HepG2 (cell line): ENCODE data around the gene PLXND1. TPM values are rescaled to one million over a fixed set of nuclear protein-coding genes. Genes with fewer than 3 reads are reported as not detected.

Experiments used
- ATF6 ChIP-seq: sonication (generic); formaldehyde crosslinking; conservative IDR thresholded peaks from 2 replicates; pipeline ENCODE4 v1.4.0; 2020; ENCODE audit warnings: missing genetic modification reagents
- ATRX ChIP-seq: sonication (generic); formaldehyde crosslinking; IDR thresholded peaks from 2 replicates; pipeline ENCODE4 v1.4.0; 2020; ENCODE audit warnings: missing genetic modification reagents, borderline replicate concordance
- CREB1 ChIP-seq, 2 experiments: fragments of 450-650 bp in 1 of 2; IDR thresholded peaks; 2 replicates each; pipeline ENCODE4 v1.6.1; 2016 to 2017; ENCODE audit warnings: control low read depth in 1 of 2, mild to moderate bottlenecking in 1 of 2, missing compliant biosample characterization in 1 of 2, missing genetic modification characterization in 1 of 2
- DMAP1 ChIP-seq: IDR thresholded peaks from 2 replicates; pipeline ENCODE4 v1.6.1; 2016
- NFRKB ChIP-seq: fragments of 450-650 bp; IDR thresholded peaks from 2 replicates; pipeline ENCODE4 v1.6.1; 2017
- NFYC ChIP-seq: IDR thresholded peaks from 2 replicates; pipeline ENCODE4 v1.6.1; 2016; ENCODE audit warnings: missing genetic modification reagents, missing compliant biosample characterization
- RFX3 ChIP-seq: IDR thresholded peaks from 2 replicates; pipeline ENCODE4 v1.6.1; 2016; ENCODE audit warnings: missing biosample characterization, missing genetic modification reagents
- SNAPC4 ChIP-seq: sonication (generic); formaldehyde crosslinking; IDR thresholded peaks from 2 replicates; pipeline ENCODE4 v1.4.0; 2020; ENCODE audit warnings: mild to moderate bottlenecking, missing genetic modification reagents
- ZNF143 ChIP-seq: sonication (generic); formaldehyde crosslinking; IDR thresholded peaks from 2 replicates; pipeline ENCODE4 v1.4.0; 2020; ENCODE audit warnings: missing genetic modification reagents
- ZNF484 ChIP-seq: sonication (generic); formaldehyde crosslinking; IDR thresholded peaks from 2 replicates; pipeline ENCODE4 v1.5.1; 2020; ENCODE audit warnings: mild to moderate bottlenecking, low read depth, missing genetic modification reagents, borderline replicate concordance
- ZNF562 ChIP-seq: sonication (generic); formaldehyde crosslinking; IDR thresholded peaks from 2 replicates; pipeline ENCODE4 v1.8.0; 2022; ENCODE audit warnings: missing genetic modification reagents, borderline replicate concordance
- ZSCAN21 ChIP-seq: sonication (generic); formaldehyde crosslinking; IDR thresholded peaks from 2 replicates; pipeline ENCODE4 v1.8.0; 2022; ENCODE audit warnings: mild to moderate bottlenecking, missing genetic modification reagents, moderate library complexity, borderline replicate concordance
- polyA plus RNA-seq, 8 experiments: library from polyadenylated mRNA; depleted of rRNA in 3 of 8; stranded (reverse) in 7 of 8; unstranded in 1 of 8; fragments of >200 nt; fragmentation: Illumina TruSeq in 4 of 8; extraction: Trizol in 4 of 8; gene quantifications; 2 replicates each; pipeline versions ENCODE4 v1.2.1 to v1.2.3, GENCODE V29; 2011 to 2016; ENCODE audit warnings: low read depth in 4 of 8, missing spikeins in 1 of 8, mixed read lengths in 1 of 8; ENCODE audit not compliant: insufficient read depth in 1 of 8
- total RNA-seq, 5 experiments: library from RNA; depleted of rRNA; stranded (reverse); fragments of >200 nt; fragmentation: Illumina TruSeq; extraction: Trizol; gene quantifications; 2 replicates each; pipeline ENCODE4 v1.2.3, GENCODE V29; 2016; ENCODE audit warnings: low read depth in 1 of 5
- TF ChIP-seq, protein P1 (sequence below): sonication (generic); formaldehyde crosslinking; IDR thresholded peaks from 2 replicates; pipeline ENCODE4 v1.5.1; 2020; ENCODE audit warnings: missing genetic modification reagents, mild to moderate bottlenecking, borderline replicate concordance

PLXND1 gene
- total and polyA plus RNA-seq, 2 of the 13 experiments (the other 11 are each of a cell fraction or from before 2014, with no cell fraction given) = 15.9 to 42.0 TPM

DNA sequence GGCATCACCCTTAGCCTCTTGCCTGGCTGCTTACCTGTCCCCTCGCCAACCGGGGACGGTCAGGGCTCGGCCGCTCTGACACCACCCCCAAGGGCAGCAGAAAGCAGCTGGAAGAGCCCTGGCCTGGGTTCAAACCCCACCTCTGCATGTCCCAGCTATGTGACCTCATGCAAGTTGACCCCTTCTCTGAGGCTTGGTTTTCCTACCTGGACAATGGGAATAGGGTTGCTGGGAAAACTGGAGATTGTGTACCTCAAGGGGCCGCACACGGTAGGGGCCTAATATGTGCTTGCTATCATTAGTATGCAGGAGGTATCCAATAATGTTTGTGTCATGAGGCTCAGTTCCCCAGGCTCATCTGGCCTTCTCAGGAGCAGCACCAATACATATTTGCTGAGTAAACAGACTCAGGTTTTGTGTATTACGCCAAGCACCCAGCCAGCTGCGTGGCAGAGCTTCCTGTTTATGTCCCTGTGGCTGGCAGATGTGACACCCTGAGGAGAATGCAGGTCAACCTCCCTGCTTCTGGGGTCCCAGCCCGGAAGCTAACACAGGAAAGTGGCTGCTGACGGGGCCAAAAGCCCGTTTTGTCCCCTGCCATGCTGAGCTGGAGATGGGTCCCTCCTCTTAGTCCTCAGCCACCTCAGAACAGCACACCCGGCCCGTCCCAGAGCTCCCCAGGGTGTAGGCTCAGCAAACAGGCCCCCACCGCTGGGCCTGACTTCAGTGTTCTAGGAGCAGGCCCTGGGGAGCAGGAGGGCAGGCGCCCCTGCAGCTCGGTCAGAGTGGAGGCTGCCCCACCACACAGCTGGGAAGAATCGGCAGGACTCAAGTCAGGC, 29.7 kb downstream of the PLXND1 start (continued):
- TF ChIP-seq ZSCAN21 (CRISPR knock-in tag) (0 out of 2 replicates have a peak, but pooled peaks have one; percentile 34), CREB1 (IDR thresholded peaks at IDR 0.05) (no peak), CREB1 (CRISPR knock-in tag; IDR thresholded peaks at IDR 0.05) (no peak), NFRKB (no peak), ZNF562 (CRISPR knock-in tag) (no peak), DMAP1 (CRISPR knock-in tag) (no peak), SNAPC4 (CRISPR knock-in tag) (no peak), NFYC (CRISPR knock-in tag) (no peak), ZNF143 (CRISPR knock-in tag) (no peak; the same call in 1 of the 2 replicates), ATRX (CRISPR knock-in tag) (no peak), ZNF484 (CRISPR knock-in tag) (no peak), RFX3 (no peak), ATF6 (CRISPR knock-in tag) (no peak)
- TF ChIP-seq, protein P1, sequence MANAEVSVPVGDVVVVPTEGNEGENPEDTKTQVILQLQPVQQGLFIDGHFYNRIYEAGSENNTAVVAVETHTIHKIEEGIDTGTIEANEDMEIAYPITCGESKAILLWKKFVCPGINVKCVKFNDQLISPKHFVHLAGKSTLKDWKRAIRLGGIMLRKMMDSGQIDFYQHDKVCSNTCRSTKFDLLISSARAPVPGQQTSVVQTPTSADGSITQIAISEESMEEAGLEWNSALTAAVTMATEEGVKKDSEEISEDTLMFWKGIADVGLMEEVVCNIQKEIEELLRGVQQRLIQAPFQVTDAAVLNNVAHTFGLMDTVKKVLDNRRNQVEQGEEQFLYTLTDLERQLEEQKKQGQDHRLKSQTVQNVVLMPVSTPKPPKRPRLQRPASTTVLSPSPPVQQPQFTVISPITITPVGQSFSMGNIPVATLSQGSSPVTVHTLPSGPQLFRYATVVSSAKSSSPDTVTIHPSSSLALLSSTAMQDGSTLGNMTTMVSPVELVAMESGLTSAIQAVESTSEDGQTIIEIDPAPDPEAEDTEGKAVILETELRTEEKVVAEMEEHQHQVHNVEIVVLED (CRISPR knock-in tag) = no peak
